WERI-Rb-1 (cell line): ENCODE data around the gene RPLP2.

Experiments used
- DNase-seq: peaks from one replicate; pipeline ENCODE4 v3.0.0-alpha.2; 2020
- H3K27ac ChIP-seq: fragments of 250-450 bp; sonication (Bioruptor Pico); 2 replicates; pipeline ENCODE4 v1.5.1; 2020; ENCODE audit warnings: mild to moderate bottlenecking, moderate library complexity
- H3K27me3 ChIP-seq: fragments of 250-450 bp; sonication (Bioruptor Pico); 2 replicates; pipeline ENCODE4 v1.5.1; 2021; ENCODE audit warnings: mild to moderate bottlenecking, low read depth, moderate library complexity; ENCODE audit not compliant: insufficient read depth, severe bottlenecking
- H3K36me3 ChIP-seq: fragments of 250-450 bp; sonication (Bioruptor Pico); 2 replicates; pipeline ENCODE4 v1.5.1; 2020; ENCODE audit warnings: mild to moderate bottlenecking, moderate library complexity
- H3K4me3 ChIP-seq: 2 replicates; pipeline ENCODE4 v1.5.1; 2011; ENCODE audit warnings: low read depth, mild to moderate bottlenecking, control low read depth, low read length
- H3K9me3 ChIP-seq: fragments of 250-450 bp; sonication (Bioruptor Pico); 2 replicates; pipeline ENCODE4 v1.5.1; 2021; ENCODE audit warnings: mild to moderate bottlenecking, moderate library complexity; ENCODE audit not compliant: severe bottlenecking
- TF ChIP-seq, protein P1 (sequence below): IDR thresholded peaks from 2 replicates; pipeline ENCODE4 v1.5.1; 2011; ENCODE audit warnings: low read depth, mild to moderate bottlenecking, control low read depth, inconsistent platforms, low read length

RPLP2 gene

DNA sequence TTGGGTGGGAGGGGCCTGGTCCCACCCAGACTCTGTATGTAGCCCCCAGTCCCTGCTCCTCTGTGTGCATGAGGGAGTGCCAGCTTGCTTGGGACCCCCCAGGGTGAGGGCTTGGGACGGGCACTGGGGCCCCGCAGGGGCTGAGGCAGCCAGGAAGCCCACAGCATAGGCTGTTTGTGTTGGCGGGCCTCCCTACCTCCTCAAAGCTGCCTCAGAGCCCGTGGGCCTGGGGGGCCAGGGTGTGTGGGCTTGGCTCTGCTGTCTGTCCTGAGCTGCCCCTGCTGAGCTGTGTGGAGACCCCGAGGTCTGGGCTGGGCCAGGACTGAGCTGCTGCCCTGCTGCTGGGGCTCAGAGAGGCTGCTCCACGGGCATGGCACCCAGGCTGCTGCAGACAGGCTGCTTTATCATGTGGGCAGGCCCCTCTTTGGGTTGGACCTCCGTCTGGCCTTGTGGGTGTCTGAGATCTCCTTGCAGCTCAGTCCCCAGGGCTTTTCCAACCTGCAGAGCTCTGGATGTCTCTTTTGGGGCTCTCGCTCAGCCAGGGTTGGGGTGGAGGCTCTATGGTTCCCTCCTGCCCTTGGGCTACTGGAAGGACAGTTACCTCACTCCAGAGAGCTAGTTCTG is 36.2 kb downstream of the RPLP2 start:
- Histone ChIP-seq H3K9me3 (no peaks in the 10 kb centered on the region), H3K36me3 (peaks cover 12% of the 10 kb centered on the region), H3K27me3 (no peaks in the 10 kb centered on the region), H3K4me3 (no peak overlapping the region), H3K27ac (no peak overlapping the region)
- TF ChIP-seq, protein P1, sequence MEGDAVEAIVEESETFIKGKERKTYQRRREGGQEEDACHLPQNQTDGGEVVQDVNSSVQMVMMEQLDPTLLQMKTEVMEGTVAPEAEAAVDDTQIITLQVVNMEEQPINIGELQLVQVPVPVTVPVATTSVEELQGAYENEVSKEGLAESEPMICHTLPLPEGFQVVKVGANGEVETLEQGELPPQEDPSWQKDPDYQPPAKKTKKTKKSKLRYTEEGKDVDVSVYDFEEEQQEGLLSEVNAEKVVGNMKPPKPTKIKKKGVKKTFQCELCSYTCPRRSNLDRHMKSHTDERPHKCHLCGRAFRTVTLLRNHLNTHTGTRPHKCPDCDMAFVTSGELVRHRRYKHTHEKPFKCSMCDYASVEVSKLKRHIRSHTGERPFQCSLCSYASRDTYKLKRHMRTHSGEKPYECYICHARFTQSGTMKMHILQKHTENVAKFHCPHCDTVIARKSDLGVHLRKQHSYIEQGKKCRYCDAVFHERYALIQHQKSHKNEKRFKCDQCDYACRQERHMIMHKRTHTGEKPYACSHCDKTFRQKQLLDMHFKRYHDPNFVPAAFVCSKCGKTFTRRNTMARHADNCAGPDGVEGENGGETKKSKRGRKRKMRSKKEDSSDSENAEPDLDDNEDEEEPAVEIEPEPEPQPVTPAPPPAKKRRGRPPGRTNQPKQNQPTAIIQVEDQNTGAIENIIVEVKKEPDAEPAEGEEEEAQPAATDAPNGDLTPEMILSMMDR: no peak
- no peak for DNase-seq

DNA sequence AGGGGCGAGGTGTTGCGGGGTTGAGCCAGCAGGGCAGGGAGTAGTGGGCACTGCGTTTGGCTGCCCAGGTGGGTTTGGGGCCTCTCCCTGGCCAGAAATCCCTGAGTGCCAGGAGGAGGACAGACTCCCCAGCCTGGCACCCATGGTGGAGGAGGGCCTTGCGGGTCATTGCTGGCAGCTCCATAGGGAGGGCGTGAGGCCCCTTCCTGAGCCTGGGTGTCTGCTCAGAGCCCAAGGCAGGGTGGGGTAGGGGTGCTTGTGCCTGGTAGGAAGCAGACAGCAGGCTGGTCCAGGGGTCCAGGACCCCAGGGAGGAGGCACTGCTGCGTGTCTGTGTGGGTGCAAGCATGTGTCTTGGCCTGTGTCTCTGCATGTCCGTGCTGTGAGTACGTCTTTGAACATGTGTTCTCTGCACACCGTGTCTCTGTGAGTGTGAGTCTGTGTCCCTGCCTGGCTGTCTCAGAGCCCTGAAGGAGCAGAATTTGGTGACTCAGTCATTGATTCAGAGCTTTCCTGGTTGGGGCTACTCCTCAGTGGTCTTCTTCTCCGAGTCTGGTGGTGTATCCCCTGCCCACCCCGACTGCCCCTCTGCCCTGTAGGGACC is 36.8 kb downstream of the RPLP2 start:
- H3K4me3 ChIP-seq: no peak overlapping the region
- H3K27me3 ChIP-seq: no peaks in the 10 kb centered on the region
- TF ChIP-seq, protein P1: no peak
- H3K36me3 ChIP-seq: peaks cover 6% of the 10 kb centered on the region
- DNase-seq: no peak
- H3K27ac ChIP-seq: no peak overlapping the region
- no peaks in the 10 kb centered on the region for H3K9me3 ChIP-seq

- TF ChIP-seq, protein P1: no peak
- no peak for DNase-seq
- H3K36me3 ChIP-seq: no peaks in the 10 kb centered on the region
These were observed 38.1 kb downstream of the RPLP2 start for GRCh38 chr11:847876-848275.

DNA sequence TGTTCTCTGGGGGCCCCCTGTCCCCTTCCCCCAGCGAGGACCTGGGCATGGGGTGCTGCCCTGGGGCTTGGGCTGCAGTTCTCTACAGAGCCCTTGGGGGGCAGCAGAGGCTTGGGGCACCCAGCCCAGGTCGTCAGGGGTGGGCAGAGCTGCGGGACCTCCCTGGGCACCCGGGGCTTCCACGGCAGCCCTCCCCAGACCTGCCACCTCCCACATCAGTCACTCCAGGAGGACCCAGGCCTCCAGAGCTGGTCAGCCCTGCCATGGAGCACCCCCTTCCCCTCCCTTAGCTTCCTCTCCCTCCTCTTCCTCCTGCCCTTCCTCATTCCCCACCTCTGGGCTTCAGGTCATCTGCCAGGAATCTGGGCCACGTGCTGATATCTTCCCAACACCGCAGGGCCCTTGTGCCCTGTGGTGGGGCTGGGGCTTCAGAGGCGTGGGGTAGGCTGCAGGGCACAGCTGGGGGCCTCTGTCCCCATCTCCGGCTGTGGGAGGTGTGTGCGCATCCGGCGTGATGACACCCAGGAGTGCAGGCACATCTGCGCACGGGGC is 38.7 kb downstream of the RPLP2 start:
- Histone ChIP-seq H3K27me3 (no peaks in the 10 kb centered on the region), H3K36me3 (no peaks in the 10 kb centered on the region), H3K27ac (no peak overlapping the region), H3K9me3 (no peaks in the 10 kb centered on the region), H3K4me3 (no peak overlapping the region)
- peak; percentile 65 for DNase-seq
- TF ChIP-seq, protein P1: peak; percentile 93

More at GRCh38 chr11:847876-848275, 38.1 kb downstream of the RPLP2 start:
- Histone ChIP-seq H3K9me3 (no peaks in the 10 kb centered on the region), H3K4me3 (no peak overlapping the region), H3K27me3 (no peaks in the 10 kb centered on the region), H3K27ac (no peak overlapping the region)

- peak overlapping the region; percentile 52 for H3K4me3 ChIP-seq
- H3K27me3 ChIP-seq: no peaks in the 10 kb centered on the region
- DNase-seq: peak; percentile 63
- H3K36me3 ChIP-seq: no peaks in the 10 kb centered on the region
- H3K9me3 ChIP-seq: no peaks in the 10 kb centered on the region
- peak overlapping the region; percentile 7; the same call in 1 of the 2 replicates for H3K27ac ChIP-seq
- TF ChIP-seq, protein P1: no peak
These were observed 39.5 kb downstream of the RPLP2 start for GRCh38 chr11:849104-849824.
